Measurements from ENCODE around the gene FAXDC2. TPM values are rescaled to one million over a fixed set of nuclear protein-coding genes. Genes with fewer than 3 reads are reported as not detected.
A peak's percentile ranks its signal among the peaks of the same experiment; 100 is the strongest.

FAXDC2 gene
- total RNA-seq, 8 experiments from 2014 or later, result 2.8 to 38.2 (median 5.1) TPM

DNA sequence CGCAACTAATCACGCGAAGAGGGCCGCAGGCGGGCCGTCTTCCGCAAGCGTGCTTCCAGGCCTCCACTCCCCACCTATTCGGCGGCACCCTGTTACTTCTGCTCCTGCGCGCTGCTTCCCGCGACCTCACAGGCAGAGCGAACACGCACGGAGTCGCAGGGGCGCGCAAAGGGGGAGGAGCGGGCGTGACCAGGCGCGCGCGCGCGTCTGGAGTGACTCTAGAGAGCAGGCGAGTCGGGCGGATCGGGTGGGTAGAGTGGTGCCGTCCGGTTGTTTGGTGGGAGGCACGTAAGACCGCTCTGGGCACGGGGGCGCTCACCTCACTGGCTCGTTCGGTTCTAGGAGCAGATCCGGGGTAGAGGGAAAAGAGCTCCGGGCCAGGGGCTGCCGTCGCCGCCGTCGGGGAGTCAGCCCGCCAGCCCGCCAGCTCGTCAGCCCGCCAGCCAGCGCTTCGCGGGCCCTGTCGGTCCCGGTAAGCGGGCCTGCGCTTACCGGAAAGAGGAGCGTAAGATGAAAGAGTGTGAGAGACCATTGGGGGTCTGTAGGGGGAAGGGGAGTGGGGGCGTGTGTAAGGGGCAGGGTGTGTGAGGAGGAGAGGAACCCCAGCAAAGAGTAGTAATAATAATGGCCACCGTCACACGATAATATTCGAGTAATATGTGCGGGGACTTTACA is 8.0 kb upstream of the FAXDC2 start, which contains the start of gene CNOT8:
TSS of gene CNOT8 (plus strand) at position 331 of the 675 bp plus-strand sequence. CDS start 4,652 bp downstream, outside the sequence.
- Histone ChIP-seq H3K27ac (peak within 1 kb of the TSS; percentile 96 to 98), H3K4me3 (peak within 1 kb of the TSS; percentile 63 to 94 (median 85)), H3K4me1 (replicated peaks in 1 of 2) (peaks cover 8 to 15% of the 10 kb centered on the region in 2 donors)
- in situ Hi-C loops (cut with MboI; ENCODE audit: low pct_unique_long_range_greater_than_20kb in 2 of 9, low sequenced_read_pairs in 9 of 9, unreplicated experiment in 9 of 9), result no loop called here
- 0% methylated on average over 4 of the region's 65 CpGs; no CpG with 5 or more reads in 8 of the 10 experiments for WGBS, 10 experiments
- ATAC-seq (replicated peaks in 6 of 8), result peak; percentile 63 to 84 (median 82)

- Histone ChIP-seq H3K27ac (peak overlapping the region; percentile 96 to 98), H3K4me1 (replicated peaks in 1 of 2) (peaks cover 8 to 15% of the 10 kb centered on the region in 2 donors), H3K4me3 (peak overlapping the region; percentile 63 to 94 (median 85))
- ATAC-seq (replicated peaks in 6 of 8), result peak; percentile 72 to 85 (median 82)
- in situ Hi-C loops (cut with MboI; ENCODE audit: low pct_unique_long_range_greater_than_20kb in 2 of 9, low sequenced_read_pairs in 9 of 9, unreplicated experiment in 9 of 9), result no loop called here
- 0 to 3% (median 0%) methylated on average over 2 to 8 of the region's 59 CpGs; no CpG with 5 or more reads in 5 of the 10 experiments for WGBS, 10 experiments
Observed at GRCh38 chr5:154857530-154858296, 7.3 kb upstream of the FAXDC2 start.

DNA sequence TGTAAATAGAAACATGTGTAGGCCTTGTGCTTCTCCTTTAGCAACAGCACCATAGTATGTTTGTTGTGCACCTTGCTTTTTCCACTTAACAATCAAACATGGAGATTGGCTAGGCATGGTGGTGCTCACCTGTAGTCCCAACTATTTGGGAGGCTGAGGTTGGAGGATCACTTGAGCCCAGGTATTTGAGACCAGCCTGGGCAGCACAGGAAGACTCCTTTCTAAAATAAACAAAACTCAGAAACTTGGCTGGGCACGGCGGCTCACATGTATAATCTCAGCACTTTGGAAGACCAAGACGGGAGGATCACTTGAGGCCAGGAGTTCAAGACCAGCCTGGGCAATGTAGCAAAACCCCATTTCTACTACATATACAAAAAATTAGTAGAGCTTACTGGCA is 948 bp upstream of the FAXDC2 start:
- H3K4me1 ChIP-seq (replicated peaks in 1 of 2), result peaks cover 9 to 14% of the 10 kb centered on the region in 2 donors
- in situ Hi-C loops (cut with MboI; ENCODE audit: low pct_unique_long_range_greater_than_20kb in 2 of 9, low sequenced_read_pairs in 9 of 9, unreplicated experiment in 9 of 9), result no loop called here
- ATAC-seq (replicated peaks in 6 of 8), result no peak
- H3K27ac ChIP-seq, result no peak overlapping the region
- 83 to 100% (median 98%) methylated on average over 1 to 3 of the region's 3 CpGs; no CpG with 5 or more reads in 6 of the 10 experiments for WGBS, 10 experiments
- H3K4me3 ChIP-seq, result no peak overlapping the region

DNA sequence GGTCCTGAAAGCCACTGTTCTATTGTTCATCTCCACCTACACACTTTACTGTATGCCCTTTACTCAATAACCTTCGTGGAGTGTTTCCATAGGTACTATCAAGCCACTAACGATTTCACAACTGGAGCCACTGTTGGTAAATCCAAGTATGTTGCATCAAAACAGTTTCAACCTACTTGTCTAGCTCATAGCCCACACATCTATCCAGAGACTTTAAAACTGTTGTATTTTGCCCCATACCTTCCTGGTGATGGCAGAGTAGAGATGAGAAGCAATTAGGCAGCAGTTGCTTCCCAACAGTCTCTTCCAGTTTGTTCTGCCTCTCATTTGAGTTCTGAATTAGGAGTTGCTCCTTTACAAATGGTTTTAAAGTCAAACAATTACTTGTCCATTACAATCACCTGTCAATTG is 607 bp downstream of the FAXDC2 start:
- peak overlapping the region in 3 of 5 donors; percentile 17 to 29 (median 28) for H3K4me3 ChIP-seq
- in situ Hi-C loops (cut with MboI; ENCODE audit: low pct_unique_long_range_greater_than_20kb in 2 of 9, low sequenced_read_pairs in 9 of 9, unreplicated experiment in 9 of 9), result no loop called here
- H3K4me1 ChIP-seq (replicated peaks in 1 of 2), result peaks cover 6 to 14% of the 10 kb centered on the region in 2 donors
- H3K27ac ChIP-seq, result peak overlapping the region in 1 of 2 donors; percentile 54
- ATAC-seq (replicated peaks in 6 of 8), result peak; percentile 21 to 49 (median 41)
- 6 to 80% (median 52%) methylated on average over 1 to 2 of the region's 2 CpGs; no CpG with 5 or more reads in 4 of the 10 experiments for WGBS, 10 experiments

DNA sequence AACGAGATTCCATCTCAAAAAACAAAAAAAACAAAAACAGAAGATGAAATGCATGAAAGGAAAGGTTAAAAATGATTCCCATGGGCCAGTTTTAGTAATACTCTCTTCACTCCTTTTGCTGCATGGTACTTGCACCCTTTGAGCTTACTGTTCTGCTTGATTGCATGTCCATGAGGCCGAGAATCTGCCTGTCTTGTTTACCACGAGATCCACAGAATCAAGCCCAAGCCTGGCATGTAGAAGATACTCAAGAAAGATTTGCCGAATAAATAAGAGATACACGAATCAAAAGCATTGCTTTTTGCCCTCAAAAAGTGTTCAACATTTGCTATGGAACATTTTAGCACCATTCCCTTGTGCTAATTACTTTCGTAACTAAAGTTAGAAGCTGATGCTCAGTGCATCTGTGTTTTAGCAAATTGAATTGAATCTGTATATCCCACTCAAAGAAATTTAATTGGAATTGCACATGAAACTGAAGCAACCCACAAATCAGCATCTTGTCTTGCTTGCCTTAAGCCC is 1.1 kb downstream of the FAXDC2 start:
- Histone ChIP-seq H3K4me1 (replicated peaks in 1 of 2) (peaks cover 6 to 14% of the 10 kb centered on the region in 2 donors), H3K4me3 (no peak overlapping the region), H3K27ac (no peak overlapping the region)
- in situ Hi-C loops (cut with MboI; ENCODE audit: low pct_unique_long_range_greater_than_20kb in 2 of 9, low sequenced_read_pairs in 9 of 9, unreplicated experiment in 9 of 9), result no loop called here
- WGBS, 10 experiments, result 18 to 100% (median 79%) methylated on average over 1 to 6 of the region's 6 CpGs; no CpG with 5 or more reads in 1 of the 10 experiments
- ATAC-seq (replicated peaks in 6 of 8), result no peak

DNA sequence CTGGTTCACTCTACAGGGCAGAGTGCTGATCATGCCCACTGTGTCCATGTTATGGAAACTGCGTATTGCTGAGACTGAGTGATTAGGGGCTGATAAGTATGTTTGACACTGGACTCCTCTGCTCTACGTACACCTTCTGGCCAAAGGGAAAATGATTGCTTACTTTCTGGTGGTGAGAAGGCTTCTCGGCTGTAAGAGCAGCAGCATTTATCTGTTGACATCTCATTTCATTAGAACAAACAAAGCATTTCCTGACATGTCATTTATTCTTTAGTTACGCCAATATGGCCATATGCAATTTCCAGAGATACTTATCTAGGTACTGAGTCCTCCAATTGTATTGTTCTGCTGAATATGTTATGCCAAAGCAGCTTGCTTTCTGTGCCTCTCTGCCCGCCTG is 5.6 kb downstream of the FAXDC2 start:
- no peak overlapping the region for H3K27ac ChIP-seq
- ATAC-seq (replicated peaks in 6 of 8), result peak in 2 of 8 experiments; percentile 45 to 81
- H3K4me1 ChIP-seq (replicated peaks in 1 of 2), result peaks cover 0 to 1% of the 10 kb centered on the region in 2 donors
- 78 to 100% (median 90%) methylated on average over 2 to 5 of the region's 5 CpGs; no CpG with 5 or more reads in 1 of the 10 experiments for WGBS, 10 experiments
- in situ Hi-C loops (cut with MboI; ENCODE audit: low pct_unique_long_range_greater_than_20kb in 2 of 9, low sequenced_read_pairs in 9 of 9, unreplicated experiment in 9 of 9), result no loop called here
- no peak overlapping the region for H3K4me3 ChIP-seq

GRCh38 chr5:154842689-154843530 is 7.5 kb downstream of the FAXDC2 start:
- Histone ChIP-seq H3K4me3 (no peak overlapping the region), H3K27ac (no peak overlapping the region), H3K4me1 (replicated peaks in 1 of 2) (no peaks in the 10 kb centered on the region)
- in situ Hi-C loops (cut with MboI; ENCODE audit: low pct_unique_long_range_greater_than_20kb in 2 of 9, low sequenced_read_pairs in 9 of 9, unreplicated experiment in 9 of 9), result no loop called here
- WGBS, 10 experiments, result 53 to 100% (median 81%) methylated on average over 1 to 6 of the region's 6 CpGs; no CpG with 5 or more reads in 1 of the 10 experiments
- no peak for ATAC-seq (replicated peaks in 6 of 8)

GRCh38 chr5:154841273-154841661 is 9.1 kb downstream of the FAXDC2 start:
- Histone ChIP-seq H3K4me3 (no peak overlapping the region), H3K27ac (no peak overlapping the region), H3K4me1 (replicated peaks in 1 of 2) (no peaks in the 10 kb centered on the region)
- in situ Hi-C loops (cut with MboI; ENCODE audit: low pct_unique_long_range_greater_than_20kb in 2 of 9, low sequenced_read_pairs in 9 of 9, unreplicated experiment in 9 of 9), result no loop called here
- ATAC-seq (replicated peaks in 6 of 8), result no peak

- WGBS, 10 experiments, result 0 to 100% (median 86%) methylated on average over 1 to 4 of the region's 6 CpGs; no CpG with 5 or more reads in 3 of the 10 experiments
- H3K4me1 ChIP-seq (replicated peaks in 1 of 2), result no peaks in the 10 kb centered on the region
- no peak overlapping the region for H3K4me3 ChIP-seq
- H3K27ac ChIP-seq, result no peak overlapping the region
- ATAC-seq (replicated peaks in 6 of 8), result no peak
- in situ Hi-C loops (cut with MboI; ENCODE audit: low pct_unique_long_range_greater_than_20kb in 2 of 9, low sequenced_read_pairs in 9 of 9, unreplicated experiment in 9 of 9), result no loop called here
Observed at GRCh38 chr5:154840435-154841272, 9.7 kb downstream of the FAXDC2 start.

DNA sequence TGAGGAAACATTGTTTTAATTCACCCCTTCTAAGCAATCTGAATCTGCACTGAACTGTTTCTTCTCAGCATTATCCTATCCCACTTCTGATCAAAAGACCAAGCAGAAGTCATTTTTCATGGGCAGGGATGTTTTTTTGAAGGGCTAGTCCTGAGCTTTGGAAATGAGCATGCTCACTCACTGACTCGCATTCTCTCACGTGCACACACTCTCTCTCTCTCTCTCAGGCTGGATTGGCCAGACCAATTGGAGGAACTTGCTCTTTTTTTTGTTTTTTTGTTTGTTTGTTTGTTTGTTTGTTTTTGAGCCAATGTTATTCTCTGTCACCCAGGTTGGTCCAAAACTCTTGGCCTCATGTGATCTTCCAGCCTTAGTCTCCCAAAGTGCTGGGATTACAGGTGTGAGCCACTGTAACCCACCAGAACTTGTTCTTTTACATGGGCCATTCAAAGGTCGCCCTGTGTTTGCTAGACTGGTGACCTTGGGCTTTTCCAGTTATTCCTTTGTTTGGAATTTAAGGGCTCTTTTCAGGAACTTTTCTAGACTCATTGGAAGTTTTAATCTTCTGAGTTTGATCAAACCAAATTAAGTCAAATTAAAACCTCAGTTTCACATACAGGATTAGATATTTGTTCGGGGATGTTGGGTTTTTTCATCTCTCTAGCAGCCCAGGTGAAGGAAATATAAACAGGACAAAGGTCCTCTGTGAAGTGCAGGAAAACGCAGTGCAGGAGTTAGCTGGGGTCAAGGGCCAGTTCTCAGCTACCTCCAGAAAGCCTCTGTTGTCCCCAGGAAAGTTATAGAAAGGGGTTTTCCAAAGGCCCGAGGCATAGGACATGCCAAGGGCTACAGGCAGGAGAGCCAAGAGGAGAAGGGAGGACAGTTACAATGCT is 13.1 kb downstream of the FAXDC2 start:
- 71 to 100% (median 90%) methylated on average over 2 to 6 of the region's 6 CpGs for WGBS, 10 experiments

GRCh38 chr5:154836225-154836624 is 14.2 kb downstream of the FAXDC2 start:
- in situ Hi-C loops (cut with MboI; ENCODE audit: low pct_unique_long_range_greater_than_20kb in 2 of 9, low sequenced_read_pairs in 9 of 9, unreplicated experiment in 9 of 9), result no loop called here
- no peak overlapping the region for H3K4me3 ChIP-seq
- WGBS, 10 experiments, result 94 to 100% (median 98%) methylated on average over 1 to 5 of the region's 6 CpGs; no CpG with 5 or more reads in 4 of the 10 experiments
- no peak overlapping the region for H3K27ac ChIP-seq
- peaks cover 0 to 4% of the 10 kb centered on the region in 2 donors for H3K4me1 ChIP-seq (replicated peaks in 1 of 2)
- ATAC-seq (replicated peaks in 6 of 8), result no peak

More for the DNA sequence above, 13.1 kb downstream of the FAXDC2 start:
- ATAC-seq (replicated peaks in 6 of 8), result no peak
- Histone ChIP-seq H3K4me3 (no peak overlapping the region), H3K4me1 (replicated peaks in 1 of 2) (peaks cover 0 to 4% of the 10 kb centered on the region in 2 donors), H3K27ac (no peak overlapping the region)
- in situ Hi-C loops (cut with MboI; ENCODE audit: low pct_unique_long_range_greater_than_20kb in 2 of 9, low sequenced_read_pairs in 9 of 9, unreplicated experiment in 9 of 9), result no loop called here

Measured in motor neuron (in vitro differentiated cells).